GM19372 (cell line): ENCODE results near the gene XIAP.
"Not testable (repeated sequence)": the region's sequence is repeated elsewhere in the genome, so short reads cannot be mapped to it uniquely, and the experiment has no call there.

ENCODE experiments used
- ATAC-seq: cut with Tn5 transposase; IDR thresholded peaks from one replicate; pipeline ENCODE4 v1.9.1; 2021; ENCODE audit warnings: mild to moderate bottlenecking, low read depth, moderate library complexity; ENCODE audit not compliant: unreplicated experiment

The XIAP gene

DNA sequence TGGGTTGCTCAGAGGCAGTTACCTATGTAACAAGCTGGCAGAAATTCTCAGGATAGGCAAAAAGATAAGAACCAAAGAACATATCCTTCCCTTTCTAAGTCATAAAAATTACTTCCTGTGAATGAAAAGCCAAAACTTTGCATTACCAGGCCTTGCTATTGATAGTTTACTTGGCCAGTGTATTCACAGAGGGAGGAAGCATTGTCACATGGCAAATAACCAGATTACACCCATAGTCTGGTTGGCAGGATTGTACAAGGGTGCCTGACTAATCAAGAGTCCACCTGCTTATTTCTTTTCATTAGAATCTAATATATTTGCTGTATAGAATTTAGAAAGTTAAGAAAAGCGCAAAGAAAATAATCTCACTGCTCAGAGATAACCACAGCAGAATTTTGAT is 14.1 kb downstream of the XIAP start:
- no peak for ATAC-seq

DNA sequence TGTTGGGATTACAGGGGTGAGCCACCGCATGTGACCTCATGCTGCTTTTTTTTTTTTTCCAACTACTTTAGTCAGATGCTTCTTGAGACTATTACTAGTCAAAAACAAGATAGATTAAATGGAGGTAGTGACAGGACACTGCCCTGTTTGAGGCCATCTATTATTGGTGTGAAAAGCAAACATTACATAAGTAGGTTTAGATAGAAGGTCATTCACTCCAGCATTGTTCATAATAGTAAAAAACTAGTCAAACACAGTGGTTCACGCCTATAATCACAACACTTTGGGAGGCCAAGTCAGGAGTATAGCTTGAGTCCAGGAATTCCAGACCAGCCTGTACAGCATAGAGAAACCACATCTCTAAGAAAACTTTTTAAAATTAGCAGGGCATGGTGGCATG is 16.3 kb downstream of the XIAP start:
- no peak for ATAC-seq

DNA sequence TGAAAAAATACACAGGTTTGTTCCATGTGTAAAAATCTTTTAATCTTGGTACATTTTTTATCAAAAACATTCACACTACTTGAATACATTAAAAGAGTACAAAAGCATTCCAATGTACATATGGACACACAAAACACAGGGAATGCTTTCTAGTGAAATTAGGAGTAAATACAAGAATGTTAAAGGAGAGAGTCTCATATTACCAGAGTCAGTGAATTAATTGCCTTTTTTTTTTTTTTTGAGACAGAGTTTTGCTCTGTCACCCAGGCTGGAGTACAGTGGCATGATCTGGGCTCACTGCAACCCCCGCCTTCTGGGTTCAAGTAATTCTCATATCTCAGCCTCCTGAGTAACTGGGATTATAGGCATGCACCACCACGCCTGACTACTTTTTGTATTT is 17.0 kb downstream of the XIAP start:
- ATAC-seq = no peak

DNA sequence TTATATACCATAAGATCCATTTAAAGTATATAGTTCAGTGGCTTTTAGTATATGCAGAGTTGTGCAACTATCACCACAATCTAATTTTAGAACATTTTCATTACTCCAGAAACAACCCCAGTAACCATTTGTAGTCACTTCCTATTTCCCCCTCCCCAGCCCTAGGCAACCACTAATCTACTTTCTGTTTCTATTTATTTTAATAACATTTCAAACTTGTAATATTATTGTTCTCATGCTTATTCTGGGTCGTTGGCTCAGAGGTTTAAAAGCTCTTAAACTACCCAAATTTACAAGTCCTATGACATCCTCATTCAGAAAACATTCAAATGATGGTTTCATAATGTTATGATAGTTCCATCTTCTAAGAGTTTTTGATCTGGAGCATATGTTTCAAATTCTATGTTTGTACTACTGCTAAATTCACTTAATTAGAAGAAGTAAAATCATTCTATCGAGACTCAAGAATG is 18.4 kb downstream of the XIAP start:
- peak; percentile 80 for ATAC-seq

DNA sequence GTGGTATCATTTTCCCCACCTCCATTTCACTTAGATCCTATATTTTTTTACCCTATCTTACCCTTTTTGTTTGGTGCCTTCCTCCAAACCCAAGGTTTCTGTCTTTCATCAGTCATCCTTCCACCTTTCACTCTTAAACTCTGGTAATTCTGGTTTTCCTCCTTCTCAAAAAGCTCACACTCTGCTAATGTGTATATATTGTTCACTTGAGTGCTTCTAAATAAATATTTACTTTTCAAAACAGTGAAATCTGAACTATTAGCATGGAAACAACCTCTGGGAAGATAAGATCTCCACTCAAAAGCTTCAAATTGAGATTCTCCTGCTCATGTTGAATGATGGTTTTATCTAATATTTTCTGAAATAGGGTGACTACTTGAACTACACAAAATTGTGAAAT is 21.5 kb downstream of the XIAP start:
- no peak for ATAC-seq

GRCh38 chrX:123882391-123882790 is 22.5 kb downstream of the XIAP start:
- no peak for ATAC-seq

- ATAC-seq = no peak
These were observed 25.1 kb downstream of the XIAP start for GRCh38 chrX:123884809-123885408.

DNA sequence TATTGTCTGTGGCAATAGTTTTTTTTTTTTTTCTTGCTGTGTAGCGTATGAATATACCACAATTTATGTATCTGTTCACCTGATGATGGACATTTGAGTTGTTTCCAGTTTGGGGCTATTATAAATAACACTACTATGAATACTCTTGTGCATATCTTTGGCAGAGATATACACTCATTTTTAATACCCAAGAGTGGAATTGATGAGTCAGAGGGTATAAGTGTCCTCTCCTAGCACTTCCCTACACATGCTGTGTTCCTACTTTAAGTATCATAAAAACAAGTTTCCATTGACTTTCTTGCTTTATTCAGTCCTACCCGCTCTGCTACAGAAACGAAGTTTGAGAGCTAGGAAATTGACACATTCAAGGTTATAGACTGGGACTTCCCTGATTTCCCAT is 39.8 kb downstream of the XIAP start:
- no peak for ATAC-seq

DNA sequence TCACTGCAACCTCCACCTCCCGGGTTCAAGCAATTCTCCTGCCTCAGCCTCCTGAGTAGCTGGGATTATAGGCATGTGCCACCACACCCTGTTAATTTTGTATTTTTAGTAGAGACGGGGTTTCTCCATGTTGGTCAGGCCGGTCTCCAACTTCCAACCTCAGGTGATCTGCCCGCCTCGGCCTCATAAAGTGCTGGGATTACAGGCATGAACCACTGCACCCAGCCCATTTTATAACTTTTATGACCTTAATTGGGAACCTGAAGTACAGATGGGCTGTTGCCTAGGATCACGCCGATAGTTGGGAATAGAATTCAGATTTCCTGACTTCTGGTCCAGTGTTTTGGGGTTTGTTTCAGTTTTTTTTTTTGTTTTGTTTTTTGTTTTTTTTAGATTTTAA is 43.4 kb downstream of the XIAP start:
- not testable (repeated sequence) for ATAC-seq

DNA sequence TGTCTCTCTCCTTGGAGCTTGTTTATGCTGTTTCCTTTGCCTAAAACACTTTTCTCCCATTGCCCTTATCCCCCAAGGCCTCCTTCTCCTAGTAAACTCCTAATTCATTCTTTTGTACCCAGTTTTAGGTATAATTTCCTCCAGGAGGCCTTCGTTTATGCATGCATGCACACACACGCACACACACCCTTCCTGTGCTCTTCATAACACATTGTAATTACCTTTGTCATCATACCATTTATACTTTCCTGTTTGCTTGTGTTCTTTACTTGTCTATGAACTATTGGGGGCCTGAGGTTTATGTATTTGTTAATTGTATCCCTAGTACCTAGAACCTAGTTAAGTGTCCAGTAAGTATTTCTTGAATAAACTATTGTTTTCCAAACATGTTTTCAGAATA is 45.5 kb downstream of the XIAP start:
- ATAC-seq = no peak

DNA sequence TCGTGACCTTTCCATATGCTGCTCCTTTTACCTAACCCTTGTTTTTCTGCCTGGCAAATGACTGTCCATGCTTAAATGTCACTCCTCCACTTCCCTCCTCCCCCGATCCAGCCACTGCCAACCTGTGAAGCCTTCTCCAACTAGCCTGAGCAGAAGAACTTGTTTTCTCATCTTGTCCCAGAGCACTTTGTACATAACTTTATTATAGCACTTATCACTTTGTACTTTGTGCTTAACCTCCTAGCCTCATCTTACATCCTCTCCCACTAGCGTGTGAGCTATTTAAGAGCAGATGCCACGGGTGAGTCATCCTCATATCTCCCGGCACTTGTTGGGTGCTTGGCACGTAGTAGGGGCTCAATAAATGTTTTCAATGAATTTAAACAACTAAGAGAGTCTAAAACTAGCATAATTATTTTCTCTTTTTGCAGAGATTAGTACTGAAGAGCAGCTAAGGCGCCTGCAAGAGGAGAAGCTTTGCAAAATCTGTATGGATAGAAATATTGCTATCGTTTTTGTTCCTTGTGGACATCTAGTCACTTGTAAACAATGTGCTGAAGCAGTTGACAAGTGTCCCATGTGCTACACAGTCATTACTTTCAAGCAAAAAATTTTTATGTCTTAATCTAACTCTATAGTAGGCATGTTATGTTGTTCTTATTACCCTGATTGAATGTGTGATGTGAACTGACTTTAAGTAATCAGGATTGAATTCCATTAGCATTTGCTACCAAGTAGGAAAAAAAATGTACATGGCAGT is 46.9 kb downstream of the XIAP start:
- ATAC-seq = no peak

DNA sequence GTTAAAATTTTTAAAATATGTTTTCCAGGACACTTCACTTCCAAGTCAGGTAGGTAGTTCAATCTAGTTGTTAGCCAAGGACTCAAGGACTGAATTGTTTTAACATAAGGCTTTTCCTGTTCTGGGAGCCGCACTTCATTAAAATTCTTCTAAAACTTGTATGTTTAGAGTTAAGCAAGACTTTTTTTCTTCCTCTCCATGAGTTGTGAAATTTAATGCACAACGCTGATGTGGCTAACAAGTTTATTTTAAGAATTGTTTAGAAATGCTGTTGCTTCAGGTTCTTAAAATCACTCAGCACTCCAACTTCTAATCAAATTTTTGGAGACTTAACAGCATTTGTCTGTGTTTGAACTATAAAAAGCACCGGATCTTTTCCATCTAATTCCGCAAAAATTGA is 49.7 kb downstream of the XIAP start:
- ATAC-seq = no peak

GRCh38 chrX:123917069-123917468 is 57.2 kb downstream of the XIAP start:
- ATAC-seq = no peak

DNA sequence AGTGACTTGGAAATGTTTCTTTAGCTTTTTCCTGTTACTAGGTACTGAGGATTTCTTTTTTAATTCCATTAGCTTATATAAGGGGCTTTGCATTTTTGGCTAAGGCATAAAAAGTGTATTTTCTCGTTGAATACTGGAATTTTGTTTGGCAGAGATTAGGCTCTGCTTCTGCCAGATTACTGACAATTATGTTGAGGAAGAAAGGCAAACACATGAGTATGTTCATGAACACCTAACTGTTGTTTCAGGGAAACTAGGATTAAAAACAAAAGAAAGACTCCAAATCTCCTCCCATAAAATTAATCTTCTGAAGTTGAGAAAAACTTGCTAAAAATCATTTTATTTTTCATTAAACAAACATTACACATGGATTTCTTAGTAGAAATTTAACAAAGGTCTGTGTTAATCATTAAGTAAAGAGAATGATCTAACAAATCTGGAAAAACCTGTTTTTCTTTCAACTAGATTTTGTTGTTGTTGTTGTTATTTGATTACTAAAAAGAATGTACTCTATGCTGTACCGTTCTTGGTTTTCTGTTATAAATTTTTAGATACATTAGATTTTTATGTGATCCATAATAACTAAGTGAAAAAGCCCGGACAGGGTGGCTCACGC is 58.4 kb downstream of the XIAP start:
- ATAC-seq = no peak

DNA sequence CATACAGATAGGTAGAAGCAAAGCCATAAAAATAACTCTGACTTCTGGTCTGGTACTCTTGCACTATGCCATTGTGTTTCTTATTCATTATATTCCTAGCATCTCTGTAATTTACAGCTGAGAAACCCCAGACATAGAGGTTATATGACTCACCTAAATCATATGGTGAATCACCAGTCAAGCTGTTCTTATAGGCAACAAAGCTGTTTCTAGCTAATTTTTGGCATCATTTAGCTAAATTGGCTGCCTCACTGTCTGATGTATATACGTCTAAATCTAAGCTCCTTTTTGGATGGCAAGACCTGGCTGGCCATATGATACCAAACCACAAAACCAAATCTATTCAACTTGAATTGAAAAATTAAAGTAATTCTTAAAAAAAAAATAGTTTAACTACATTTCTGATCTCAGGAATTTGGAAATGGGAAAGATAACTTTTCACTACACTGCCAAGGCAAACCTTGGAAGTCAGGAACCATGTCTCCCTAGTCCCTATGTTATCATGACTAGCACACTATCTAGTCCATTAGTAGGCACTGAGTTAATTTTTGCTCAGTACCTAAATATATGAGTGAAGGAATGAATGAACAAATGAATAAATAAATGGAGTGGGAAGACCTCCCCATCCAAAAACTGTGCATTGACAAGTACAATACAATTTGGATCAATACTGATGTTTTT is 60.4 kb downstream of the XIAP start:
- no peak for ATAC-seq

GRCh38 chrX:123923211-123923610 is 63.4 kb downstream of the XIAP start:
- ATAC-seq = no peak

DNA sequence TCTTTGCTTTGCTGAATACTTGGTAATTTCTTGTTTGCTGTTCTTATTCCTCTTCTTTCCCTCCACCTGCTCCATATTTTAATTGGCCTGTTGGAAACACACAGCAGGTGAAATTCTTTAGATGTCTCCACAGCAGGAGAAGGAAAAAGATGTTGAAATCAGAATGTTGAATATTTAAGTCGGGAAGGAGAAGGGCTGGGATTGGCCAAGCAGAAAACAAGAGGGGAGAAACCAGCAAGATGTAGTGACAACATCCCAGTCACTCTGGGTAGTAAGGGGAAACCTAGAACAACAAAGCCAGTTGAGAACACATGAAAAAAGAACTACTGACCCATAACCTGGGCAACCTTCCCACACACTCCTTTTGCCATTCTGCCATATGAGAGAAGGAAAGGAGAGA is 64.3 kb downstream of the XIAP start:
- ATAC-seq = no peak

GRCh38 chrX:123927845-123928244 is 68.0 kb downstream of the XIAP start:
- no peak for ATAC-seq

- not testable (repeated sequence) for ATAC-seq
These were observed 72.2 kb downstream of the XIAP start for GRCh38 chrX:123932055-123932454.

DNA sequence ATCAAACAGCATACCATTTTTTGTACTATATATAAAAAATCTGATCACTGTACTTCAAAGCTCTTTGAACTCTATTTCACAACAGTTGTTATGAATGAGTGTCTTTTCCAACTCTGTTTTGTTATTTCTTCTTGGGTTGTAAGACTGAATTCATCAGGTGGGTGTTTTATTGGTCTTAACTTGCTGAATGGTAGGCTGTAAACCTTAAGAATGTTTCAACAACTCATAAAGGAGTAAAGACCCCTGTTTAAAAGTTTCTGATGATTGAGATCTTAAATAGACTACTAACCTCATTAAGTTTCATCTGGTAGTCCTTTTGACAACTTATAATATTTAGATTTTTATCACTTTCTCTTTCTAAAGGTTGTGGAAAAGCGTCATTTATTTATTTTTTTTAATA is 83.2 kb downstream of the XIAP start:
- ATAC-seq = no peak

DNA sequence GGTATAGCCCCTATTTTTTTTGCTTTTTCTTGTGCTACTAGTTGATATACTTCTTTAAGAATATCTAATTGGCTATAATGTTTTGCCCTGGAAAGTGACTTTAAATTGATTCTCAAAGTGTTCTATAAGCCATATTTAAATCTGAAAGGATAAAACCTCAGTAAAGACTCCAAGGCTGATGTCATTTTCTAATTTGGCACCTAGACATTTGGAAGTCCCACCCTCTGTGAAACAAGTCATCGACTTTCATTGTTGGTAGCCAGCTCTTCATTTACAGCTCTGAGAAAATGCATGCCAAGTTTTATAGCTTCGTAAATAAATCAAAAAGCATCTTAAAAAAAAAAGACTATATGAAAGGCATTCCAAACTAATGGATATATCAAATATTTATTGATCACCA is 83.6 kb downstream of the XIAP start:
- ATAC-seq = no peak
